GM19467 (cell line): ENCODE results near the gene USP16.
"Not testable (repeated sequence)": the region's sequence is repeated elsewhere in the genome, so short reads cannot be mapped to it uniquely, and the experiment has no call there.

Experiments used
- ATAC-seq: cut with Tn5 transposase; IDR thresholded peaks from one replicate; pipeline ENCODE4 v1.9.1; 2021; ENCODE audit warnings: mild to moderate bottlenecking, moderate library complexity; ENCODE audit not compliant: unreplicated experiment

USP16 gene

GRCh38 chr21:29024474-29025327 lies at the start of gene USP16:
USP16 (plus strand) TSS chr21:29024668; CDS start chr21:29027914, 3,246 bp downstream.
- ATAC-seq, result peak; percentile 97

- no peak for ATAC-seq
Observed at GRCh38 chr21:28975397-28975796, 49.1 kb upstream of the USP16 start.

- no peak for ATAC-seq
Observed at GRCh38 chr21:28979092-28979491, 45.4 kb upstream of the USP16 start.

- ATAC-seq, result no peak
Observed at GRCh38 chr21:28982637-28983036, 41.8 kb upstream of the USP16 start.

GRCh38 chr21:28986677-28987076 lies 37.8 kb upstream of the USP16 start:
- ATAC-seq, result no peak

- ATAC-seq, result not testable (repeated sequence)
Observed at GRCh38 chr21:28988146-28988545, 36.3 kb upstream of the USP16 start.

GRCh38 chr21:28991861-28992525 lies 32.5 kb upstream of the USP16 start:
- ATAC-seq, result no peak

- peak; percentile 98 for ATAC-seq
Observed at GRCh38 chr21:28992526-28993292, 31.8 kb upstream of the USP16 start, which contains the start of gene LTN1. LTN1 (minus strand) TSS chr21:28992877; CDS start chr21:28992805, 72 bp downstream.

GRCh38 chr21:28993293-28993629 lies 31.2 kb upstream of the USP16 start:
- ATAC-seq, result no peak

GRCh38 chr21:29002442-29003144 lies 21.9 kb upstream of the USP16 start:
- peak; percentile 99 for ATAC-seq

GRCh38 chr21:29005696-29006095 lies 18.8 kb upstream of the USP16 start:
- ATAC-seq, result no peak

GRCh38 chr21:29007135-29007534 lies 17.3 kb upstream of the USP16 start:
- no peak for ATAC-seq

- no peak for ATAC-seq
Observed at GRCh38 chr21:29007810-29008209, 16.7 kb upstream of the USP16 start.

- no peak for ATAC-seq
Observed at GRCh38 chr21:29008367-29008766, 16.1 kb upstream of the USP16 start.

- ATAC-seq, result not testable (repeated sequence)
Observed at GRCh38 chr21:29011236-29011635, 13.2 kb upstream of the USP16 start.

- no peak for ATAC-seq
Observed at GRCh38 chr21:29017639-29018237, 6.7 kb upstream of the USP16 start.

GRCh38 chr21:29018540-29018939 lies 5.9 kb upstream of the USP16 start:
- no peak for ATAC-seq

- no peak for ATAC-seq
Observed at GRCh38 chr21:29022166-29022565, 2.3 kb upstream of the USP16 start.

GRCh38 chr21:29025328-29025713 lies 853 bp downstream of the USP16 start:
- ATAC-seq, result no peak

GRCh38 chr21:29029524-29029923 lies 5.1 kb downstream of the USP16 start:
- ATAC-seq, result no peak
